Testis (tissue), 2 donors: Measurements from ENCODE around the gene NTM.

Source experiments
- POLR2A ChIP-seq: fragments of 450-650 bp; IDR thresholded peaks from one replicate; pipeline ENCODE4 v1.6.1; 2017; ENCODE audit warnings: antibody characterized with exemption, mild to moderate bottlenecking, moderate library complexity
- TF ChIP-seq, protein P1 (sequence below), 3 experiments: fragments of 450-650 bp in 2 of 3; fragments of 200-600 bp in 1 of 3; sonication (generic) in 1 of 3; IDR thresholded peaks; one replicate each; pipeline ENCODE4 v1.5.1; 2016 to 2019; ENCODE audit warnings: antibody characterized with exemption in 3 of 3, mild to moderate bottlenecking in 2 of 3, moderate library complexity in 1 of 3

DNA sequence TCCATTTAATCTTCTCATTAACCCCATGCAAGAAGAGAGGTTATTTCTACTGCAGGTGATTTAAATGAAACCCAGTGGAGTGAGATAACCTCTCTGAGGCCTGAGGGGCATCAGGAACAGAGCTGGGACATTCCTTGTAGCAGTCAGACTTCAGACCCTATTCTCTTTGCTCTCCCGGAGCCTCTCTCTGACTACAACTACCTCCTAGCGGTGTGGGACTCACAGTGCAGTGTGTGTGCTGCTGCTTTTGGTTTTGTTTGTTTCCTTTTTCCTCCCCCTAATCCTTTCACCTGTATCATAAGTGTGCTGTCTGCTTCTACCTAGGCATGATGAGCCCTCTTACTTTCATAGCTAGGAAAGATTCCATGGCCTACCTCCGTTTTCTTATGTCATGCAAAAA is 769.6 kb downstream of the NTM start:
- TF ChIP-seq, protein P1, sequence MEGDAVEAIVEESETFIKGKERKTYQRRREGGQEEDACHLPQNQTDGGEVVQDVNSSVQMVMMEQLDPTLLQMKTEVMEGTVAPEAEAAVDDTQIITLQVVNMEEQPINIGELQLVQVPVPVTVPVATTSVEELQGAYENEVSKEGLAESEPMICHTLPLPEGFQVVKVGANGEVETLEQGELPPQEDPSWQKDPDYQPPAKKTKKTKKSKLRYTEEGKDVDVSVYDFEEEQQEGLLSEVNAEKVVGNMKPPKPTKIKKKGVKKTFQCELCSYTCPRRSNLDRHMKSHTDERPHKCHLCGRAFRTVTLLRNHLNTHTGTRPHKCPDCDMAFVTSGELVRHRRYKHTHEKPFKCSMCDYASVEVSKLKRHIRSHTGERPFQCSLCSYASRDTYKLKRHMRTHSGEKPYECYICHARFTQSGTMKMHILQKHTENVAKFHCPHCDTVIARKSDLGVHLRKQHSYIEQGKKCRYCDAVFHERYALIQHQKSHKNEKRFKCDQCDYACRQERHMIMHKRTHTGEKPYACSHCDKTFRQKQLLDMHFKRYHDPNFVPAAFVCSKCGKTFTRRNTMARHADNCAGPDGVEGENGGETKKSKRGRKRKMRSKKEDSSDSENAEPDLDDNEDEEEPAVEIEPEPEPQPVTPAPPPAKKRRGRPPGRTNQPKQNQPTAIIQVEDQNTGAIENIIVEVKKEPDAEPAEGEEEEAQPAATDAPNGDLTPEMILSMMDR (IDR thresholded peaks at IDR 0.05): no peak
- TF ChIP-seq POLR2A: no peak
